KMS-11 (cell line): ENCODE data around the gene RNPC3.
"Not testable (repeated sequence)": the region's sequence is repeated elsewhere in the genome, so short reads cannot be mapped to it uniquely, and the experiment has no call there.

Source experiments
- H2AFZ ChIP-seq: fragments of 200-600 bp; sonication (generic); 2 replicates; pipeline ENCODE4 v1.6.1; 2016; ENCODE audit warnings: antibody characterized with exemption, mixed run types, low read depth
- H3K27ac ChIP-seq: fragments of 200-600 bp; sonication (generic); 2 replicates; pipeline ENCODE4 v1.6.1; 2016; ENCODE audit warnings: mild to moderate bottlenecking, mixed run types
- H3K27me3 ChIP-seq: fragments of 200-600 bp; sonication (generic); 2 replicates; pipeline ENCODE4 v1.6.1; 2017; ENCODE audit warnings: mild to moderate bottlenecking, low read depth, mixed run types, moderate library complexity; ENCODE audit not compliant: insufficient read depth
- H3K36me3 ChIP-seq: fragments of 200-600 bp; sonication (generic); 2 replicates; pipeline ENCODE4 v1.6.1; 2017; ENCODE audit warnings: mild to moderate bottlenecking, mixed run types; ENCODE audit not compliant: insufficient read depth
- H3K4me1 ChIP-seq: fragments of 200-600 bp; sonication (generic); 2 replicates; pipeline ENCODE4 v1.6.1; 2016; ENCODE audit warnings: mild to moderate bottlenecking, low read depth, mixed run types; ENCODE audit not compliant: poor library complexity, severe bottlenecking
- H3K4me2 ChIP-seq: fragments of 200-600 bp; sonication (generic); 2 replicates; pipeline ENCODE4 v1.7.0; 2016; ENCODE audit warnings: mild to moderate bottlenecking, mixed run types
- H3K4me3 ChIP-seq: fragments of 200-600 bp; sonication (generic); IDR thresholded peaks from 2 replicates; pipeline ENCODE4 v1.6.1; 2017; ENCODE audit warnings: low read depth, low read length, mixed read lengths; ENCODE audit not compliant: insufficient read depth
- H3K79me2 ChIP-seq: fragments of 200-600 bp; sonication (generic); 2 replicates; pipeline ENCODE4 v1.6.1; 2016; ENCODE audit warnings: low read depth, mixed run types; ENCODE audit not compliant: insufficient read depth
- H3K9ac ChIP-seq: fragments of 200-600 bp; sonication (generic); 2 replicates; pipeline ENCODE4 v1.6.1; 2016; ENCODE audit warnings: mild to moderate bottlenecking, mixed run types
- H4K20me1 ChIP-seq: fragments of 200-600 bp; sonication (generic); 2 replicates; pipeline ENCODE4 v1.6.1; 2016; ENCODE audit warnings: mild to moderate bottlenecking, mixed run types; ENCODE audit not compliant: insufficient read depth
- TF ChIP-seq, protein P1 (sequence below): fragments of 200-600 bp; sonication (generic); conservative IDR thresholded peaks from 2 replicates; pipeline ENCODE4 v1.6.1; 2017; ENCODE audit warnings: low read depth, mild to moderate bottlenecking, antibody characterized with exemption, low read length, moderate library complexity, mixed read lengths

RNPC3 gene

DNA sequence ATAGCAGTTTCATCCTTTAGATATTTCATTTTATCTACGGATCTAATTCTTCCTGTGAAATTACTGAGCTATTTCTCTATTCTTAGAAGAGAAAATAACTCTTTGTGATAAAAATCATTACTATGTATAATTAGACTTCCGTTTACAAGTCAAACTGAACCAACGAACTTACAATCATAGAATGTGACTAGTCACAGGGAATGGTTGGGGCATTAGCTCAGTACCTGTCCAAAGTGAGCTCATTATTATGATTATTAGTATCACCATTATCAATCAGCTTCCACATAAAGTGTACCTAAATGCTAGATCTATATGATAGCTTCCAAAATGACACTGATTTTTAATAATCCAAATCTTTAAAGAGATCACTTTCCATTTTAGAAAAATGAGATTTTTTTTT lies 58.4 kb downstream of the RNPC3 start:
- H3K27ac ChIP-seq = no peak overlapping the region
- H3K4me1 ChIP-seq = no peaks in the 10 kb centered on the region
- H3K9ac ChIP-seq = no peak overlapping the region
- H2AFZ ChIP-seq = no peak overlapping the region
- H4K20me1 ChIP-seq = no peaks in the 10 kb centered on the region
- no peaks in the 10 kb centered on the region for H3K79me2 ChIP-seq
- TF ChIP-seq, protein P1, sequence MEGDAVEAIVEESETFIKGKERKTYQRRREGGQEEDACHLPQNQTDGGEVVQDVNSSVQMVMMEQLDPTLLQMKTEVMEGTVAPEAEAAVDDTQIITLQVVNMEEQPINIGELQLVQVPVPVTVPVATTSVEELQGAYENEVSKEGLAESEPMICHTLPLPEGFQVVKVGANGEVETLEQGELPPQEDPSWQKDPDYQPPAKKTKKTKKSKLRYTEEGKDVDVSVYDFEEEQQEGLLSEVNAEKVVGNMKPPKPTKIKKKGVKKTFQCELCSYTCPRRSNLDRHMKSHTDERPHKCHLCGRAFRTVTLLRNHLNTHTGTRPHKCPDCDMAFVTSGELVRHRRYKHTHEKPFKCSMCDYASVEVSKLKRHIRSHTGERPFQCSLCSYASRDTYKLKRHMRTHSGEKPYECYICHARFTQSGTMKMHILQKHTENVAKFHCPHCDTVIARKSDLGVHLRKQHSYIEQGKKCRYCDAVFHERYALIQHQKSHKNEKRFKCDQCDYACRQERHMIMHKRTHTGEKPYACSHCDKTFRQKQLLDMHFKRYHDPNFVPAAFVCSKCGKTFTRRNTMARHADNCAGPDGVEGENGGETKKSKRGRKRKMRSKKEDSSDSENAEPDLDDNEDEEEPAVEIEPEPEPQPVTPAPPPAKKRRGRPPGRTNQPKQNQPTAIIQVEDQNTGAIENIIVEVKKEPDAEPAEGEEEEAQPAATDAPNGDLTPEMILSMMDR = no peak
- H3K4me2 ChIP-seq = no peak overlapping the region
- no peaks in the 10 kb centered on the region for H3K27me3 ChIP-seq
- no peaks in the 10 kb centered on the region for H3K36me3 ChIP-seq
- H3K4me3 ChIP-seq = no peak overlapping the region

DNA sequence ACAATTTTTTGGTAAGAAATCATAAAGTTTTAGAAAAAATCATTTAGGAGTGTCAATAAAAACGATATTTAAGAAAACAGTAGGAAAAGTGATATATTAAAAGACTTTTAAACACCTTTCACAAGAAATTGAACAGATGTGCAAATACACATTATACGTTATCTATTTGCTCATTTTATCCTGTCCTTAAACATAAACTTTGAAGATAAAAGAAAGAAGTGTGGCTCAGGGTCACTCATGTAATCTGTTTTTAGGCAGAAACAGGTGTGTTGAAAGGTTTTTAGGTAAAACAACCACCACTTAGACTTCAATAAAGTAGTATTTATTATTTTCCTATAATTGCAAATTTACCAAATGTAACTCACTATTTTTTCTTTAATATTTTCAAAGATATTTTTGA lies 59.0 kb downstream of the RNPC3 start:
- Histone ChIP-seq H3K27ac (no peak overlapping the region), H3K9ac (no peak overlapping the region), H3K4me3 (no peak overlapping the region), H3K4me2 (no peak overlapping the region), H3K79me2 (no peaks in the 10 kb centered on the region), H4K20me1 (no peaks in the 10 kb centered on the region), H3K36me3 (no peaks in the 10 kb centered on the region), H3K27me3 (no peaks in the 10 kb centered on the region), H3K4me1 (no peaks in the 10 kb centered on the region), H2AFZ (no peak overlapping the region)
- TF ChIP-seq, protein P1 = no peak

DNA sequence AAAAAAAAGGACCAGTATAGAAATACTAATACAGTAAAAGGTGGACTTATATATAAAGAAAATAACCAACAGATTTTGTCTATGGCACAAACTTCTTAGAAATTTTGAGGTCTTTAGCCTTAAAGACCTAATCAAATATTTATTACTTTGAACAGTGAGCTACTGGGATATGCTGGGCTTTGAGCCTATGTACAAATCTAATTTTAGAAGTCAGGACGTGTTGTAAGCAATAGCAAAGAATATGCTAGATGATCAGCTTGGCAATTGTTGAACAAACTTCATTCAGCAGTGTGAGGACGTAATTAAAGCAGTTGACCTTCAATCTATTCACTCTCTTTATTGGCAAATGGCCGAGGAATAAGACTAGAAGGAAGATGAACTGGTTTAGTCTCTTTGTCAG lies 77.2 kb downstream of the RNPC3 start:
- not testable (repeated sequence) for H3K4me2 ChIP-seq, H3K79me2 ChIP-seq, H3K4me1 ChIP-seq

More for the DNA sequence above, 77.2 kb downstream of the RNPC3 start:
- H4K20me1 ChIP-seq, H2AFZ ChIP-seq, H3K4me3 ChIP-seq, H3K27ac ChIP-seq, H3K27me3 ChIP-seq, H3K36me3 ChIP-seq, H3K9ac ChIP-seq: not testable (repeated sequence)
